Retinal pigment epithelial cell (primary cell): ENCODE results near the gene UQCC5.

ENCODE experiments used
- DNase-seq: peaks from one replicate; pipeline ENCODE4 v3.0.0-alpha.2; 2010; ENCODE audit warnings: low read depth
- H3K4me3 ChIP-seq: 2 replicates; pipeline ENCODE4 v1.5.1; 2011; ENCODE audit warnings: mild to moderate bottlenecking, low read length, control low read depth, moderate library complexity
- TF ChIP-seq, protein P1 (sequence below): conservative IDR thresholded peaks from 2 replicates; pipeline ENCODE4 v1.5.1; 2011; ENCODE audit warnings: low read depth, low read length, control low read depth, inconsistent platforms

The UQCC5 gene

GRCh38 chr3:52532838-52533622, 3.4 kb upstream of the UQCC5 start:
- TF ChIP-seq, protein P1, sequence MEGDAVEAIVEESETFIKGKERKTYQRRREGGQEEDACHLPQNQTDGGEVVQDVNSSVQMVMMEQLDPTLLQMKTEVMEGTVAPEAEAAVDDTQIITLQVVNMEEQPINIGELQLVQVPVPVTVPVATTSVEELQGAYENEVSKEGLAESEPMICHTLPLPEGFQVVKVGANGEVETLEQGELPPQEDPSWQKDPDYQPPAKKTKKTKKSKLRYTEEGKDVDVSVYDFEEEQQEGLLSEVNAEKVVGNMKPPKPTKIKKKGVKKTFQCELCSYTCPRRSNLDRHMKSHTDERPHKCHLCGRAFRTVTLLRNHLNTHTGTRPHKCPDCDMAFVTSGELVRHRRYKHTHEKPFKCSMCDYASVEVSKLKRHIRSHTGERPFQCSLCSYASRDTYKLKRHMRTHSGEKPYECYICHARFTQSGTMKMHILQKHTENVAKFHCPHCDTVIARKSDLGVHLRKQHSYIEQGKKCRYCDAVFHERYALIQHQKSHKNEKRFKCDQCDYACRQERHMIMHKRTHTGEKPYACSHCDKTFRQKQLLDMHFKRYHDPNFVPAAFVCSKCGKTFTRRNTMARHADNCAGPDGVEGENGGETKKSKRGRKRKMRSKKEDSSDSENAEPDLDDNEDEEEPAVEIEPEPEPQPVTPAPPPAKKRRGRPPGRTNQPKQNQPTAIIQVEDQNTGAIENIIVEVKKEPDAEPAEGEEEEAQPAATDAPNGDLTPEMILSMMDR = no peak
- peak overlapping the region; percentile 61 for H3K4me3 ChIP-seq
- no peak for DNase-seq

GRCh38 chr3:52533623-52534280, 2.7 kb upstream of the UQCC5 start, which contains the start of gene NT5DC2:
TSS of gene NT5DC2 (minus strand) at chr3:52533857. CDS start at chr3:52533737, 120 bp downstream.
- no peak for DNase-seq
- TF ChIP-seq, protein P1 = no peak

GRCh38 chr3:52534281-52535183, 1.9 kb upstream of the UQCC5 start:
- peak overlapping the region; percentile 52 for H3K4me3 ChIP-seq
- DNase-seq = no peak
- TF ChIP-seq, protein P1 = no peak

More at GRCh38 chr3:52533623-52534280, 2.7 kb upstream of the UQCC5 start, which contains the start of gene NT5DC2:
- H3K4me3 ChIP-seq = peak within 1 kb of the TSS; percentile 61

- no peak for DNase-seq
- peak overlapping the region; percentile 24 for H3K4me3 ChIP-seq
- TF ChIP-seq, protein P1 = no peak
Measured at GRCh38 chr3:52535411-52536111, 844 bp upstream of the UQCC5 start.

DNA sequence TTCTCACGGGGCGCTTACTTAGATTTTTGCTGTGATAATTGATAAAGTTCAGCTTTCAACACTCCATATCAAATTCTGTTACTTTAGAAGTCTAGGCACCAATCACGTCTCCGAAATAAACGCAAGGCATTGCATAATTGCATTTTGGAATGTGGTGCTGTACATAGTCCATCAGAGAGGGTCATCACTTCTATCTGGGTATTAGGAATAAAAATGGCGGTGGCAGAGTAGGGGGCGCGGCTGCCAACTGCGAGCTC, 365 bp upstream of the UQCC5 start:
- TF ChIP-seq, protein P1 = no peak
- DNase-seq = no peak
- peak overlapping the region; percentile 24 for H3K4me3 ChIP-seq

DNA sequence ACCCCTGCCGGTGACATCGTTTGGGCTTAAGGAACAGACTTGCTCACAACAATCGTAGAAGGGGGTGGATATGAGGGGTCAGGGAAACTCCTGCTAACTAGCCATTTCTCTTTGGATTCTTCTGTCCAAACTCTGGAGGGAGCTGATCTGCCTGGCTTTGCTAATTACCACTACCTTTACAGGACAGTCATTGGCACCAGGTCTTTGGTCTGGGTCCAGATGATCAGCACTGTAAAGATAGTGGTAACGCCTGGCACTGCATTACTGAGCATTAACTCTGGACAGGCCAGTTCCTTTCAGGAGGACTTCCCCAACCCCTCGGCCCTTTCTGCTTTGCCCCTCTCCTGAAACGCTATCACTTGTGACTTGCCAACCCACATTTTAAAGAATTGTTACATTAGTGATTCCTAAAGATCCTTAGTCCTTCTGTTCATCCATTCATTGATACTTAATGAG, 788 bp downstream of the UQCC5 start:
- DNase-seq = no peak
- H3K4me3 ChIP-seq = peak overlapping the region; percentile 78
- TF ChIP-seq, protein P1 = no peak
